ENCODE results near the gene TDRD12.
"Not testable (repeated sequence)": the region's sequence is repeated elsewhere in the genome, so short reads cannot be mapped to it uniquely, and the experiment has no call there.

GRCh38 chr19:32787161-32787813, 67.7 kb downstream of the TDRD12 start:
- TF ChIP-seq CTCF (IDR thresholded peaks at IDR 0.05; ENCODE audit: low read depth, low read length); POLR2A (IDR thresholded peaks at IDR 0.05; ENCODE audit: extremely low read depth, insufficient read length): not testable (repeated sequence)

All from NB4 (cell line).